Thoracic aorta endothelial cell (primary cell): ENCODE data around the gene C1QTNF4. TPM values are rescaled to one million over a fixed set of nuclear protein-coding genes. Genes with fewer than 3 reads are reported as not detected.

ENCODE experiments used
- small RNA-seq: library from RNA; depleted of rRNA; stranded (forward); fragments of <200 nt; gene quantifications from one replicate; pipeline ENCODE3, GENCODE V24; 2012
- total RNA-seq: library from RNA; depleted of rRNA; stranded (reverse); fragments of >200 nt; gene quantifications from 2 replicates; pipeline ENCODE4 v1.2.3, GENCODE V29; 2012

C1QTNF4 gene
- total RNA-seq, result 0.27 and 0.43 TPM in 2 replicates

GRCh38 chr11:47593934-47594855, at the start of gene C1QTNF4:
Gene C1QTNF4, minus strand, starts transcription at chr11:47594411. Its CDS starts 3,601 bp downstream, at chr11:47590810.

GRCh38 chr11:47642099-47642855, 48.1 kb upstream of the C1QTNF4 start, which contains the start of gene MTCH2:
Gene MTCH2, minus strand, starts transcription at chr11:47642559. Its CDS starts 94 bp downstream, at chr11:47642465.

GRCh38 chr11:47586098-47586855, 7.9 kb downstream of the C1QTNF4 start, which contains the start of gene FAM180B:
Gene FAM180B, plus strand, starts transcription at chr11:47586678. Its CDS starts 91 bp downstream, at chr11:47586769.

GRCh38 chr11:47578524-47579494, 15.4 kb downstream of the C1QTNF4 start, which contains the start of the genes KBTBD4 and NDUFS3:
Gene KBTBD4, minus strand, starts transcription at chr11:47578970. Its CDS starts 19 bp downstream, at chr11:47578951.
Gene NDUFS3, plus strand, starts transcription at chr11:47579074. Its CDS starts 18 bp downstream, at chr11:47579092.

GRCh38 chr11:47565340-47566148, 28.7 kb downstream of the C1QTNF4 start, which contains the start of gene PTPMT1:
Gene PTPMT1, plus strand, starts transcription at chr11:47565599. Its CDS starts 24 bp downstream, at chr11:47565623.

GRCh38 chr11:47552566-47553405, 41.4 kb downstream of the C1QTNF4 start, which contains the start of gene CELF1:
Gene CELF1, minus strand, starts transcription at chr11:47553132. Its CDS starts 53,609 bp downstream, at chr11:47499523.

Small RNA genes within 50 kb of the gene (small RNA-seq; reads per million reads assigned to genes)
- gene RN7SL652P (not detected), gene RNU5E-10P (not detected)

Other genes starting within 250 kb of the C1QTNF4 start
- gene MYBPC3, start 241.7 kb downstream of the C1QTNF4 start, total RNA-seq, result not detected in 2 replicates
- gene SPI1, start 215.9 kb downstream of the C1QTNF4 start, total RNA-seq, result not detected in 2 replicates
- gene SLC39A13, start 185.8 kb downstream of the C1QTNF4 start, total RNA-seq, result 49.7 and 51.1 TPM in 2 replicates
- gene PSMC3, start 168.0 kb downstream of the C1QTNF4 start, total RNA-seq, result 165 and 178 TPM in 2 replicates
- 0.07 and 0.13 TPM in 2 replicates for gene RAPSN, start 145.3 kb downstream of the C1QTNF4 start, total RNA-seq
- gene CELF1, start 41.3 kb downstream of the C1QTNF4 start, total RNA-seq, result 145 and 147 TPM in 2 replicates
- 66.2 and 78.3 TPM in 2 replicates for gene PTPMT1, start 28.8 kb downstream of the C1QTNF4 start, total RNA-seq
- gene KBTBD4, start 15.4 kb downstream of the C1QTNF4 start, total RNA-seq, result 21.4 and 27.5 TPM in 2 replicates
- gene NDUFS3, start 15.3 kb downstream of the C1QTNF4 start, total RNA-seq, result 68.4 and 73.0 TPM in 2 replicates
- gene FAM180B, start 7.7 kb downstream of the C1QTNF4 start, total RNA-seq, result not detected in 2 replicates
- gene MTCH2, start 48.1 kb upstream of the C1QTNF4 start, total RNA-seq, result 114 and 118 TPM in 2 replicates
- 0.07 TPM in 1 of 2 replicates, not detected in the other for gene AGBL2, start 121.0 kb upstream of the C1QTNF4 start, total RNA-seq
- 142 and 149 TPM in 2 replicates for gene FNBP4, start 172.9 kb upstream of the C1QTNF4 start, total RNA-seq